ENCODE results near the gene FBXW10. TPM values are rescaled to one million over a fixed set of nuclear protein-coding genes. Genes with fewer than 3 reads are reported as not detected.
A peak's percentile ranks its signal among the peaks of the same experiment; 100 is the strongest.
"Not testable (repeated sequence)": the region's sequence is repeated elsewhere in the genome, so short reads cannot be mapped to it uniquely, and the experiment has no call there.

FBXW10 gene
- total RNA-seq, 2 donors from 2014 or later: 0.09 TPM; not detected in 1

DNA sequence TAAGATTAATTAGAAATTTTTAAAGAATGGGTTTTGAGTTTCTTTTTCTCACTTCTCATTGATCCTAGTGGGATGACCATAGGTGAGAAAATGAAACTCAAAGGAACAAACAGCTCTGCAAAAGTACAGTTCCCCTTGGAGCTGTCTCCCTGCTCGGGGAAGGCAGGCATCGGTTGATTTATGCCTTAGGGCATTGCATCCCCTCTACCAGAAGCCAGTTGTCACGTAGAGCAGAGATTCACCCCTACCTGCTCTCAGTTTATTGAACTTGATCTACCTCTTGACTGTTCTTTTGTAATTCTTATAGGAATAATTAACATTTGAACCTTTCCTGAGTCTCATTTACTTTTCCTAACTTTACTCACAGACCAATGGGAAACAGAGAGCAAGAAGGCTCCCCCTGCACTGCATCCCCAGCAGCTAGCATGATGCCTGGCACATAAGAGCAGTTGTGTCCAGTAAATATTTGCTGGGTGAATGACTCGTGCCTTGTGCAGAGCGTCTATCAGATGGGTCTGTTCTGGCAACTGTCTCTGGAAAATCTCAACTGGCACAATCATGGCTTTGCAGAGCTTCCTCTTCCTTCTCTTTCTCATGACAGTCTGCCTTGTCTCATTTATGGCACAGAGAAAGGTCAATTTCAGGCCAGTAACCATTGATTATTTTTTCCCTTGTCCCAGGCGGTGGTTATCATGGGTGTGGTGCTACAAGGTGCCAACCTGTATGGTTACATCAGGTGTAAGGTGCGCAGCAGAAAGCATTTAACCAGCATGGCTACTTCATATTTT lies 59.8 kb downstream of the FBXW10 start:
- DNase-seq; intact Hi-C loops (cut with DNase I, micrococcal nuclease): not testable (repeated sequence)
- ATAC-seq: peak; percentile 89

DNA sequence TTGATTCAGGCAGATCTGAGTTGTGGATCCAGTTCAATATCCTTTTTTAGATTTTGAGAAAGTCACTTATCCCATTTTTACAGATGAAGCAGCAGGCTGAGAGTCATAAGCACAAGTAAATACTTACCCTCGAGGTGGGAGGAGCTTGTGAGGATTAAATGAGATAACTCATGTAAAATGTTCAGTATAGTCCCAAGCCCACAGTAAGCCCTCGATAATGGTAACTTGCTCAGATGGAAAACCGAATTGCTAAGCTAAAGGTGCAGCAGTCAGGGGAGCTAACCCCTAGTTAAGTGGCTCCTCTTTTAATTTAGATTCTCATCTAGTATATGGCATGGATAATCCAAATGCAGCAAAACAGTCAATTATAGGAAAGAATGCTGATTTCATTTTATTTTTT lies 72.1 kb downstream of the FBXW10 start:
- DNase-seq; intact Hi-C loops (cut with DNase I, micrococcal nuclease); ATAC-seq: not testable (repeated sequence)

DNA sequence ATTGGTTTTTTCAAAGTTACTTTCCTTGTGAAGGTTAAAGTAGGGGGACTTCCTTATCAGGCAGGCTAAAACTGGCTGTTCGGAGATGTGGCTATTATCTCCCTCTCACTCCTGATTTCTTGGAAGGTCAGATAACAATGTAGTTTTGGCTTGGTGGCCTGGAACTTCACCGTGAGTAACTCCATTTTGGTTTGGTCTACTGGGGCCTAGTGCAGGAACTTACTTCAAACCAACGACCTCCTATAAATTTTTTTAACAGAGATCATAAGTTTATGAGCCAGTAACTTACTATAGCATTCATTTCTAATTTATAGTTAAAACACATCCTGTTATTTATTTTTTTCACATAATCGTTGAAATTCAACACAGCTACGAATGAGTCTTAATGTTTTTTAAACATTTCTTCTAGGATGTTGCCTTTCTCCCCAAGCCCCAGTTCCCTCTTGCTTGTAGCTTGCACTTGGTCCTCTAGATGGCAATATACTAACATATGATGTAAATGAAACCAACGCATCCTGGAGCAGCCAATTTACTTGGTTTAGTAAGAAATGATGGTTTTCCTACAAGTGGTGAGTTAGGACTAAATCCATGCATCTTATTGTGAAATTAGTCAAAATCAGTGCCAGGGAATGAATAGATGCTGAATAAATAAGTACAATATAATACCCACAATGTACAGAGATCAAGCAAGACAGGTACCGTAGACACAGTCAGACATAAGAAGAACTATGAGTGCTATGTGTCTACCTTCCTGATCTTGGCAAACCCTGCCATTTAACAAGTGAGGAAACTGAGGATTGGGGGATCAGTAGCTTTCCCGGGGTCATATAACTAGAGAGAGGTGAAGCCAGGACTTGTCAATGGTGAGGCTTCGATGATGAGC lies 72.9 kb downstream of the FBXW10 start:
- intact Hi-C loops (cut with DNase I, micrococcal nuclease): not testable (repeated sequence)
- ATAC-seq: peak; percentile 77
- DNase-seq: peak in 1 of 2 donors; percentile 15

DNA sequence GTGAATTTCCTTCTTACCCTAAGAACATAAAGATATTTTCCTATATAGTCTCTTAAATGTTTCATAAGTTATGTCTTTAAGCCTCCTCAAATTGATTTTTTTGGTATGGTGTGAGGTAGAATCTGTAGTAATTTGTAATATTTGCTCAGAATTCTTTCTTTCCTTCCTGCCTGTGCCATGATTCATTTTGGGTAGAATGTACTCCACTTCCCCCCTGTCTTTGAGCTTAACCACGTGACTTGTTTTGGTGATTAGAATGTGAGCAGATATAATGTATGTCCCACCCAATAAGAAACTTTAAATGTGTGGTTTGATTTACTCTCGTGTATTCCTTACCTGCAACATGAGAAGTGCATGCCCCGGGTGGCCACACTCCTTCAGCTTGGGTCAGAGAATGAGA lies 77.6 kb downstream of the FBXW10 start:
- intact Hi-C loops (cut with DNase I, micrococcal nuclease); DNase-seq; ATAC-seq: not testable (repeated sequence)

DNA sequence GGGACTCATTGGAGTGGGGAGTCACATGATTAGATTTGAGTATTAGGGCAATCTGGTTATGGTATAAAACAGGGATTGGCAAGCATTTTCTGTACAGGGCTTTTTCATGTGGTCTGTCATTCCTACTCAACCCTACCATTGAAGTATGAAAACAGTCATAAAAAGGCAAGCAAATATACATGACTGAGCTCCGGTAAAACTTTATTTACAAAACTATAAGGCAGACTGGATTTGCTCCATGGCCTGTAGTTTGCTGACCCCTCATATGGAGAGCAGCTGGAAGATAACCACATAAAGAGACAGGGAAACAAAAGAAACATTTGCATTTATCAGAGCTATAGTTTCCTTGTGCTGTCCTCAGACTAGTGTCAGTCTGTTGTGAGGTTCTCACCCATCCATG lies 83.8 kb downstream of the FBXW10 start:
- peak; percentile 64 for ATAC-seq
- DNase-seq; intact Hi-C loops (cut with DNase I, micrococcal nuclease): not testable (repeated sequence)

Other genes with a start within 250 kb of the FBXW10 start
- gene TBC1D28, start 99.7 kb upstream of the FBXW10 start, total RNA-seq: not detected
- gene FOXO3B, start 61.7 kb upstream of the FBXW10 start, total RNA-seq: 1 to 10 TPM; 1.5 TPM
- 10 to 100 TPM; 40.7 to 41.8 TPM for gene TVP23B, start 37.1 kb downstream of the FBXW10 start, total RNA-seq
- gene PRPSAP2, start 114.1 kb downstream of the FBXW10 start, total RNA-seq: 10 to 100 TPM; 27.1 to 31.5 TPM
- gene SLC5A10, start 208.1 kb downstream of the FBXW10 start, total RNA-seq: under 1 TPM in 1 of 2 donors, not detected in 1; 0.31 TPM

Measured in left colon (tissue), 2 donors.